ENCODE results near the gene TAC4. TPM values are rescaled to one million over a fixed set of nuclear protein-coding genes. Genes with fewer than 3 reads are reported as not detected.

TAC4 gene
- total and polyA plus RNA-seq, 9 of the 15 experiments (the other 6 are each of a cell fraction or from before 2014, with no cell fraction given), result 0.17 TPM; not detected in 8

GRCh38 chr17:49880291-49881053 is 32.6 kb upstream of the TAC4 start (continued):
- TF ChIP-seq RERE (CRISPR knock-in tag; IDR thresholded peaks at IDR 0.05; ENCODE audit: borderline replicate concordance) (no peak), ZNF121 (CRISPR knock-in tag; conservative IDR thresholded peaks at IDR 0.05) (no peak), HDAC2 (IDR thresholded peaks at IDR 0.05) (no peak), ETV5 (CRISPR knock-in tag; IDR thresholded peaks at IDR 0.05; ENCODE audit: low read depth) (peak; percentile 29; the same call in 1 of the 2 replicates), MLLT1 (IDR thresholded peaks at IDR 0.05) (no peak), E2F1 (CRISPR knock-in tag; IDR thresholded peaks at IDR 0.05) (0 out of 2 replicates have a peak, but pooled peaks have one; percentile 18), HLTF (IDR thresholded peaks at IDR 0.05) (no peak), ZNF512 (tag; IDR thresholded peaks at IDR 0.05) (no peak), ATF4 (CRISPR knock-in tag; IDR thresholded peaks at IDR 0.05) (no peak), CREB3 (tag; conservative IDR thresholded peaks at IDR 0.05; ENCODE audit: low read depth) (no peak), FOXP4 (CRISPR knock-in tag; IDR thresholded peaks at IDR 0.05; ENCODE audit: borderline replicate concordance) (no peak), CXXC5 (CRISPR knock-in tag; IDR thresholded peaks at IDR 0.05) (peak; percentile 42; the same call in 1 of the 2 replicates)

Measured in K562 (cell line).